Measurements from ENCODE around the gene CHAF1B.

CHAF1B gene

GRCh38 chr21:36354918-36355680 is 30.1 kb upstream of the CHAF1B start:
- Histone ChIP-seq H3K9ac (no peak overlapping the region), H3K27ac (no peak overlapping the region), H2AFZ (no peak overlapping the region), H3K4me1 (no peaks in the 10 kb centered on the region), H3K27me3 (ENCODE audit: control insufficient read depth, insufficient read depth, low read length) (no peaks in the 10 kb centered on the region), H3K36me3 (ENCODE audit: control insufficient read depth, insufficient read depth, low read length) (no peaks in the 10 kb centered on the region), H3K9me3 (ENCODE audit: control insufficient read depth, low read length) (no peaks in the 10 kb centered on the region), H3K79me2 (no peaks in the 10 kb centered on the region), H3K4me2 (ENCODE audit: low read length) (no peak overlapping the region), H3K4me3 (ENCODE audit: low read depth, low read length) (no peak overlapping the region)
- TF ChIP-seq, protein P1, sequence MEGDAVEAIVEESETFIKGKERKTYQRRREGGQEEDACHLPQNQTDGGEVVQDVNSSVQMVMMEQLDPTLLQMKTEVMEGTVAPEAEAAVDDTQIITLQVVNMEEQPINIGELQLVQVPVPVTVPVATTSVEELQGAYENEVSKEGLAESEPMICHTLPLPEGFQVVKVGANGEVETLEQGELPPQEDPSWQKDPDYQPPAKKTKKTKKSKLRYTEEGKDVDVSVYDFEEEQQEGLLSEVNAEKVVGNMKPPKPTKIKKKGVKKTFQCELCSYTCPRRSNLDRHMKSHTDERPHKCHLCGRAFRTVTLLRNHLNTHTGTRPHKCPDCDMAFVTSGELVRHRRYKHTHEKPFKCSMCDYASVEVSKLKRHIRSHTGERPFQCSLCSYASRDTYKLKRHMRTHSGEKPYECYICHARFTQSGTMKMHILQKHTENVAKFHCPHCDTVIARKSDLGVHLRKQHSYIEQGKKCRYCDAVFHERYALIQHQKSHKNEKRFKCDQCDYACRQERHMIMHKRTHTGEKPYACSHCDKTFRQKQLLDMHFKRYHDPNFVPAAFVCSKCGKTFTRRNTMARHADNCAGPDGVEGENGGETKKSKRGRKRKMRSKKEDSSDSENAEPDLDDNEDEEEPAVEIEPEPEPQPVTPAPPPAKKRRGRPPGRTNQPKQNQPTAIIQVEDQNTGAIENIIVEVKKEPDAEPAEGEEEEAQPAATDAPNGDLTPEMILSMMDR (IDR thresholded peaks at IDR 0.05), result no peak

DNA sequence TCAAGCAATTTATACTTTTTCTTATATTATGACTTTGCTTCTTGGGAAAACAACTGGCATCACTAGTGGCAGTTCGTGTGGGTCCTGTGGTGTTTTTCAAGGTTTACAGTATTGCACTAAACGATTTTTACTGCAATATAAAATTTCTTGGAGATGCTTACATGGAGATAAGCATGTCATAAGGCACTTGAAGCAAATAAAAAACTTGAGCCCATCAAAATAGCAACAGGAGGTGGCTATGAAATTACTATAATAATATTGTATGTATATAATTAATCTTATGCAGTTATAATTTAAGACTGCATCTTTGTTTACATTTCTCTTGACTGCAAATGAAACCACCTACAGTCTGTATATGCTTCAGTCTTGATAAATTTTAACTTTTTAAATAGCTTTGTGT is 29.3 kb upstream of the CHAF1B start:
- TF ChIP-seq, protein P1 (IDR thresholded peaks at IDR 0.05), result no peak
- H3K27me3 ChIP-seq (ENCODE audit: control insufficient read depth, insufficient read depth, low read length), result no peaks in the 10 kb centered on the region

GRCh38 chr21:36359185-36359584 is 26.0 kb upstream of the CHAF1B start:
- Histone ChIP-seq H3K27ac (no peak overlapping the region), H3K4me2 (ENCODE audit: low read length) (no peak overlapping the region), H3K9me3 (ENCODE audit: control insufficient read depth, low read length) (no peaks in the 10 kb centered on the region), H3K4me1 (no peaks in the 10 kb centered on the region), H3K27me3 (ENCODE audit: control insufficient read depth, insufficient read depth, low read length) (no peaks in the 10 kb centered on the region), H2AFZ (no peak overlapping the region), H3K79me2 (no peaks in the 10 kb centered on the region), H3K4me3 (ENCODE audit: low read depth, low read length) (no peak overlapping the region), H3K9ac (no peak overlapping the region), H3K36me3 (ENCODE audit: control insufficient read depth, insufficient read depth, low read length) (no peaks in the 10 kb centered on the region)
- TF ChIP-seq, protein P1 (IDR thresholded peaks at IDR 0.05), result no peak

More for the DNA sequence above, 29.3 kb upstream of the CHAF1B start:
- Histone ChIP-seq H2AFZ (no peak overlapping the region), H3K4me3 (ENCODE audit: low read depth, low read length) (no peak overlapping the region), H3K79me2 (no peaks in the 10 kb centered on the region), H3K4me2 (ENCODE audit: low read length) (no peak overlapping the region), H3K9ac (no peak overlapping the region), H3K4me1 (no peaks in the 10 kb centered on the region), H3K36me3 (ENCODE audit: control insufficient read depth, insufficient read depth, low read length) (no peaks in the 10 kb centered on the region), H3K27ac (no peak overlapping the region), H3K9me3 (ENCODE audit: control insufficient read depth, low read length) (no peaks in the 10 kb centered on the region)

DNA sequence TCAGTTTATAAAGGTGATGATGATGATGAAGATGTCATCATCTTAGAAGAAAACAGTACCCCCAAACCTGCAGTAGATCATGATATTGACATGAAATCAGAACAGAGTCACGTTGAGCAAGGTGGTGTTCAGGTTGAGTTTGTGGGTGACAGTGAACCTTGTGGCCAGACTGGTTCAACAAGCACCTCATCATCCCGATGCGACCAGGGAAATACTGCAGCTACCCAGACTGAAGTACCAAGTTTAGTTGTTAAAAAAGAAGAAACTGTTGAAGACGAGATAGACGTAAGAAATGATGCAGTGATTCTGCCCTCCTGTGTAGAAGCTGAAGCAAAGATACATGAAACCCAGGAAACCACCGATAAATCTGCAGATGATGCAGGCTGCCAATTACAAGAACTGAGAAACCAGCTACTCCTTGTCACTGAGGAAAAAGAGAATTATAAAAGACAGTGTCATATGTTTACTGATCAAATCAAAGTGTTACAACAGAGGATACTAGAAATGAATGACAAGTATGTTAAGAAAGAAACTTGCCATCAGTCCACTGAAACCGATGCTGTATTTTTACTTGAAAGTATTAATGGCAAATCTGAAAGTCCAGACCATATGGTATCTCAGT is 16.0 kb upstream of the CHAF1B start:
- TF ChIP-seq, protein P1 (IDR thresholded peaks at IDR 0.05), result no peak
- no peaks in the 10 kb centered on the region for H3K9me3 ChIP-seq (ENCODE audit: control insufficient read depth, low read length)

More for the DNA sequence above, 16.0 kb upstream of the CHAF1B start:
- no peak overlapping the region for H3K27ac ChIP-seq
- no peaks in the 10 kb centered on the region for H3K79me2 ChIP-seq
- H3K4me2 ChIP-seq (ENCODE audit: low read length), result no peak overlapping the region
- H2AFZ ChIP-seq, result no peak overlapping the region
- H3K36me3 ChIP-seq (ENCODE audit: control insufficient read depth, insufficient read depth, low read length), result no peaks in the 10 kb centered on the region
- H3K4me3 ChIP-seq (ENCODE audit: low read depth, low read length), result no peak overlapping the region
- H3K4me1 ChIP-seq, result no peaks in the 10 kb centered on the region
- H3K27me3 ChIP-seq (ENCODE audit: control insufficient read depth, insufficient read depth, low read length), result no peaks in the 10 kb centered on the region
- H3K9ac ChIP-seq, result no peak overlapping the region
